Esophagus muscularis mucosa (tissue), 4 donors: ENCODE results near the gene GSE1. TPM values are rescaled to one million over a fixed set of nuclear protein-coding genes. Genes with fewer than 3 reads are reported as not detected.

ENCODE experiments used
- DNase-seq: peaks from one replicate; pipeline ENCODE4 v3.0.0-alpha.2; 2017; ENCODE audit errors: extremely low spot score
- H3K27ac ChIP-seq, 4 donors: fragments of 200-600 bp; sonication (generic); replicated peaks in 1 of 4; 1 replicate in 3 of 4; 2 replicates in 1 of 4; pipeline ENCODE4 v1.5.1; 2016 to 2019; ENCODE audit warnings: mild to moderate bottlenecking in 1 of 4
- H3K27me3 ChIP-seq, 4 donors: fragments of 200-600 bp; sonication (generic); one replicate each; pipeline versions ENCODE4 v1.5.1 to v1.6.0; 2016 to 2019
- H3K36me3 ChIP-seq, 4 donors: fragments of 200-600 bp; sonication (generic); one replicate each; pipeline ENCODE4 v1.5.1; 2016 to 2019
- H3K4me1 ChIP-seq, 4 donors: fragments of 200-600 bp; sonication (generic); one replicate each; pipeline ENCODE4 v1.5.1; 2016 to 2019
- H3K4me3 ChIP-seq, 4 donors: fragments of 200-600 bp; sonication (generic); 1 replicate in 2 of 4; 2 replicates in 2 of 4; pipeline ENCODE4 v1.5.1; 2016 to 2019; ENCODE audit warnings: mild to moderate bottlenecking in 4 of 4, moderate library complexity in 1 of 4
- H3K9me3 ChIP-seq, 4 donors: fragments of 200-600 bp; sonication (generic); 1 replicate in 3 of 4; 2 replicates in 1 of 4; pipeline ENCODE4 v1.5.1; 2016 to 2019
- EP300 ChIP-seq: sonication (generic); formaldehyde crosslinking; IDR thresholded peaks from one replicate; pipeline ENCODE4 v1.6.1; 2017; ENCODE audit warnings: antibody characterized with exemption
- POLR2A ChIP-seq: fragments of 450-650 bp; IDR thresholded peaks from one replicate; pipeline ENCODE4 v1.6.1; 2017; ENCODE audit warnings: antibody characterized with exemption, moderate library complexity, mild to moderate bottlenecking, low read depth
- POLR2AphosphoS5 ChIP-seq, 2 donors: sonication (generic); formaldehyde crosslinking; IDR thresholded peaks; one replicate each; pipeline ENCODE4 v1.6.1; 2017; ENCODE audit warnings: antibody characterized with exemption in 2 of 2
- WGBS: methylation state at CpG from one replicate; pipeline ENCODE4 v1.1.5; 2018; 5-methylcytosine and 5-hydroxymethylcytosine counted together
- intact Hi-C: fragments of 100-400 bp; cut with DNase I; formaldehyde crosslinking; loops from one replicate; pipeline ENCODE4 v1.15.1; 2023
- total RNA-seq, 4 donors: library from RNA; depleted of rRNA; stranded (reverse); fragments of >200 nt; gene quantifications; one replicate each; pipeline versions ENCODE4 v1.1.0 to v1.2.1, GENCODE V29; 2016
- TF ChIP-seq, protein P1 (sequence below), 3 experiments: fragments of 200-600 bp in 2 of 3; fragments of 450-650 bp in 1 of 3; sonication (generic) in 2 of 3; IDR thresholded peaks; one replicate each; pipeline ENCODE4 v1.5.1; 2017 to 2019; ENCODE audit warnings: antibody characterized with exemption in 3 of 3, mild to moderate bottlenecking in 2 of 3, moderate library complexity in 1 of 3

GSE1 gene
- total RNA-seq, 4 donors from 2014 or later, result 45.4 to 79.4 (median 49.5) TPM

DNA sequence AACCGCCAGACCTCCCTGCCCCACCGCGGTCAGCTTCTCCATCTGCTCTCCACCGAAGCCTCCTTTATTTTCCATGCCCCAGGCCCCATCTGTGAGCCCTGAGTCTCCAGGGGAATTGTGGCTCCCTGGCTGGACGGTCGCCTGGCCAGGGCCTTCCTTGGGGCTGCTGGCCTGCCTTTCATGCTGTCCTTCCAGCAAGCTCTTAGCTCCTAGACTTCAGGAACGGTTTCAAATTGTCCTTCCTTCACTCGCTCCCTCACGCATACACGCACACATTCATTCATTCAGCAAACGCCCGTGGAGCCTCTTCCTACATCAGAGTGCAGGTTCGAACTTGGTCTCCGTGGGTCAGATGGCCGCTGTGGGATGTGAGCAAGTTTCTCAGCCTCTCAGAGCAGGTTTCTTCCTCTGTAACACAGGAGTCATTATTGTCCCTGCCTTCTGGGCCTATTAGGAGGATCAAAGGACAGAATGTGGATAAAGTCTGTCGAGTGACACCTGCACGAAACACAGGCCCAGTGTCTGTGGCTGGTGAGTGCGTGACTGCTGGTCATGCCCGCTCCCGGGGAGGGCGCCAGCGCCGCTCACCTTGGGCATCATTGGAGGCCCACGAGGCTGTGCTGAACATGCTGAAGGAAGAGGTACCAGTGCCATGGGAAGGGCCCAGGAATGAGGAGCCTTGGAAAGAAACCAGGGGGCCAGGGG lies 18.7 kb upstream of the GSE1 start:
- intact Hi-C loops, result no loop called here
- WGBS, result 91% methylated on average over 21 of the region's 24 CpGs
- TF ChIP-seq POLR2AphosphoS5 (IDR thresholded peaks at IDR 0.05), result no peak
- TF ChIP-seq, protein P1, sequence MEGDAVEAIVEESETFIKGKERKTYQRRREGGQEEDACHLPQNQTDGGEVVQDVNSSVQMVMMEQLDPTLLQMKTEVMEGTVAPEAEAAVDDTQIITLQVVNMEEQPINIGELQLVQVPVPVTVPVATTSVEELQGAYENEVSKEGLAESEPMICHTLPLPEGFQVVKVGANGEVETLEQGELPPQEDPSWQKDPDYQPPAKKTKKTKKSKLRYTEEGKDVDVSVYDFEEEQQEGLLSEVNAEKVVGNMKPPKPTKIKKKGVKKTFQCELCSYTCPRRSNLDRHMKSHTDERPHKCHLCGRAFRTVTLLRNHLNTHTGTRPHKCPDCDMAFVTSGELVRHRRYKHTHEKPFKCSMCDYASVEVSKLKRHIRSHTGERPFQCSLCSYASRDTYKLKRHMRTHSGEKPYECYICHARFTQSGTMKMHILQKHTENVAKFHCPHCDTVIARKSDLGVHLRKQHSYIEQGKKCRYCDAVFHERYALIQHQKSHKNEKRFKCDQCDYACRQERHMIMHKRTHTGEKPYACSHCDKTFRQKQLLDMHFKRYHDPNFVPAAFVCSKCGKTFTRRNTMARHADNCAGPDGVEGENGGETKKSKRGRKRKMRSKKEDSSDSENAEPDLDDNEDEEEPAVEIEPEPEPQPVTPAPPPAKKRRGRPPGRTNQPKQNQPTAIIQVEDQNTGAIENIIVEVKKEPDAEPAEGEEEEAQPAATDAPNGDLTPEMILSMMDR (IDR thresholded peaks at IDR 0.05), result no peak
- TF ChIP-seq EP300, result no peak
- TF ChIP-seq POLR2A, result no peak

DNA sequence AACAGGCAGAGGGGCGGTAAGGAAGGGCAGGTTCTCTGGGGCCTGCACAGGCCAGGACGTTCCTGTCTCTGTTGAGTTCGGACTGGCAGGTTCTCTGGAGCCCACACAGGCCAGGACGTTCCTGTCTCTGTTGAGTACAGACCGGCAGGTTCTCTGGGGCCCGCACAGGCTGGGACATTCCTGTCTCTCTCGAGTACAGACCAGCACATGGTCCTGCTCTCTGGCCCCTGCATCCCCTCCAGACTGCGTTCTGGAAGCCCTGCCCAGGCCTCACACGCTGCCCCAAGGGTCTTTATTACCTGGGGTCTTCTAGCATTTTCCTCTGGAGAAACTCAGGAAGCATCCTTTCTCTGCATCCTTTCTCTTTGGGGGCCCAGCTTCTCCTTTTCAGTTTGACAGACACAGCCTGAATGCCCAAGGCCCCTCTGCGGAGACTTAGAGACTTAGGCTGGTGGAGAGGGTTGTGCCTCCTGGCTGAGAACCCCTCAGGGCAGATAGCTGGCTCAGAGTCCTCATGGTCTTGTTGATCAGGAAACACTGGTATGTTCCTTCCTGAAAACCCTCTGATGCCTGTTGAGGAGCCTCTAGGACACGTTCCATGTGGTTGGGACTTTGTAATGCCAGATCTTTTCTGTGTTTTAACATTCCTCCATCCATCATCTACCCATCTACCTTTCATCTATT lies 18.0 kb upstream of the GSE1 start:
- H3K4me3 ChIP-seq, result no peak overlapping the region
- WGBS, result 96% methylated on average over 11 of the region's 11 CpGs
- no peak for DNase-seq
- H3K27me3 ChIP-seq, result no peaks in the 10 kb centered on the region
- no peak overlapping the region for H3K27ac ChIP-seq
- H3K4me1 ChIP-seq, result peaks cover 0 to 18% (median 15%) of the 10 kb centered on the region in 4 donors
- intact Hi-C loops, result no loop called here
- no peak for TF ChIP-seq EP300
- TF ChIP-seq POLR2A, result no peak
- TF ChIP-seq POLR2AphosphoS5 (IDR thresholded peaks at IDR 0.05), result no peak
- TF ChIP-seq, protein P1 (IDR thresholded peaks at IDR 0.05), result no peak
- H3K9me3 ChIP-seq, result no peaks in the 10 kb centered on the region
- no peaks in the 10 kb centered on the region for H3K36me3 ChIP-seq

More for the DNA sequence above, 18.7 kb upstream of the GSE1 start:
- Histone ChIP-seq H3K27ac (no peak overlapping the region), H3K9me3 (no peaks in the 10 kb centered on the region), H3K36me3 (no peaks in the 10 kb centered on the region), H3K27me3 (no peaks in the 10 kb centered on the region), H3K4me3 (no peak overlapping the region), H3K4me1 (peaks cover 0 to 18% (median 10%) of the 10 kb centered on the region in 4 donors)
- DNase-seq, result no peak

DNA sequence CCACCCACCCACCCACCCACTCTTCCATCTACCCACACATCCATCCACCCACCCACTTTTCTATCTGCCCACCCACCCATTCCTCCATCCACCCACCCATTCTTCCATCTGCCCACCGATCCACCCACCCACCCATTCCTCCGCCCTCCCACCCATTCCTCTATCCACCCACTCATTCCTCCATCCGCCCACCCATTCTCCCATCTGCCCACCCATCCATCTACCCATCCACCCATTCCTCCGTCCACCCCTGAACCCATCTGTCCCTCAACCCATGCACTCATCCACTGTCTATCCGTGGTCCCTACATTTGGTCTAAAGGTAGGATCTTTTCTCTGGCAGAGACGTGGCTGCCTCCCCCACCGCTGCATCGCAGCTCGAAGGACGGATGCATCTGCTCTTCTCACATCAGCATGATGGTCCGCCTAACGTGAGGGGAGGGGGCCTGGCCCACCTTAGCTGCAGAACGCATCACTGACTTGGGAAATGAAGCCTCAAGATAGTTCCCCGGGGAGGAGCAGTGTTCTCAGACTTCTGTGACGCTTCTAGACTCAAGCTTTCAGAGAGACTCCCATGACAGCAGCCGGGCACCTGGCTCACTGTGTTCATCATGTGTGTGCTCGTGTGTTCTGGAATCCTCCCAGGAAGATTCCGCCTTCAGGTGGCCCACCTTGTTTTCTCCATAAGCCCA lies 17.2 kb upstream of the GSE1 start:
- no peak overlapping the region for H3K4me3 ChIP-seq
- no peaks in the 10 kb centered on the region for H3K36me3 ChIP-seq
- DNase-seq, result no peak
- intact Hi-C loops, result no loop called here
- H3K27me3 ChIP-seq, result no peaks in the 10 kb centered on the region
- WGBS, result 94% methylated on average over 18 of the region's 18 CpGs
- TF ChIP-seq EP300, result no peak
- TF ChIP-seq POLR2A, result no peak
- no peak for TF ChIP-seq POLR2AphosphoS5 (IDR thresholded peaks at IDR 0.05)
- TF ChIP-seq, protein P1 (IDR thresholded peaks at IDR 0.05), result no peak
- H3K27ac ChIP-seq, result no peak overlapping the region
- no peaks in the 10 kb centered on the region for H3K9me3 ChIP-seq
- peaks cover 0 to 26% (median 19%) of the 10 kb centered on the region in 4 donors for H3K4me1 ChIP-seq

DNA sequence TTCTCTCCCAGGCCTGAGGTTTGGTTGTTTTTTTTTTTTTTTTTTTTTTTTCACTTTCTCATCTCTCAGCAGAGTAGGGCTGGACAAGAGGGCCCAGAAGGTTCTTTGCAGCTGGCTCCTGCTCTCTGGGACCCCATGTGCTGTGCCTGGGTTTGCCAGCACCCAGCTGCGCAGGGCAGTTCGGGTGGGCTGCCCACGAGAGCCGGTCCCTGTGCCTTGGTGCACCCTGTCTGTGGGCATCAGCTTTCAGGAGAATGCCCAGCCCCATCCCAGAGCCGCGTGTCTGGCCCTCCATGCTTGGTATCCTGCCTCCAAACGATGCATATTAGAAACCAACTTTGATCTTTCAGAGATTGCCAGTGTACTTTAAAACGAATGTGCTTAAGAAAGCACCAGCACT lies 15.0 kb upstream of the GSE1 start:
- no peaks in the 10 kb centered on the region for H3K27me3 ChIP-seq
- peaks cover 9 to 39% (median 33%) of the 10 kb centered on the region in 4 donors for H3K4me1 ChIP-seq
- no peak for TF ChIP-seq EP300
- TF ChIP-seq, protein P1 (IDR thresholded peaks at IDR 0.05), result no peak
- TF ChIP-seq POLR2AphosphoS5 (IDR thresholded peaks at IDR 0.05), result no peak
- TF ChIP-seq POLR2A, result no peak
- DNase-seq, result no peak
- H3K27ac ChIP-seq, result no peak overlapping the region
- intact Hi-C loops, result no loop called here
- H3K36me3 ChIP-seq, result no peaks in the 10 kb centered on the region
- no peaks in the 10 kb centered on the region for H3K9me3 ChIP-seq
- 96% methylated on average over 4 of the region's 8 CpGs for WGBS
- H3K4me3 ChIP-seq, result no peak overlapping the region
